RWPE1 (cell line): Measurements from ENCODE around the gene JMJD4.

Experiments
- CTCF ChIA-PET: fragments of 350-600 bp; sonication (Branson Sonifier 250); formaldehyde crosslinking; extraction: SDS; loops from one replicate; lab custom pipeline; 2021; lab: Yijun Ruan, JAX
- POLR2A ChIA-PET: fragments of 400-600 bp; formaldehyde crosslinking; extraction: SDS; loops from one replicate; lab custom pipeline; 2020; ENCODE audit warnings: antibody characterized with exemption; ENCODE audit not compliant: low non-redundant PET; lab: Yijun Ruan, JAX
- DNase-seq: peaks from one replicate; pipeline ENCODE4 v3.0.0; 2012; ENCODE audit warnings: low spot score
- H3K27ac ChIP-seq: fragments of 450-650 bp; 2 replicates; pipeline ENCODE4 v1.5.1; 2017
- CTCF ChIP-seq: fragments of 450-650 bp; conservative IDR thresholded peaks from 2 replicates; pipeline ENCODE4 v1.5.1; 2017; ENCODE audit warnings: low read depth, mild to moderate bottlenecking

Gene JMJD4

GRCh38 chr1:227734856-227735538 lies at the start of gene JMJD4, which contains the start of gene SNAP47:
JMJD4 (minus strand) TSS chr1:227735302; CDS start chr1:227735273, 29 bp downstream.
SNAP47 (plus strand) TSS chr1:227735435; CDS start chr1:227747737, 12,302 bp downstream.
- CTCF ChIA-PET = no interaction called here
- H3K27ac ChIP-seq = peak within 1 kb of the TSS; percentile 73
- TF ChIP-seq CTCF = no peak
- POLR2A ChIA-PET = no interaction called here
- DNase-seq = peak; percentile 97

DNA sequence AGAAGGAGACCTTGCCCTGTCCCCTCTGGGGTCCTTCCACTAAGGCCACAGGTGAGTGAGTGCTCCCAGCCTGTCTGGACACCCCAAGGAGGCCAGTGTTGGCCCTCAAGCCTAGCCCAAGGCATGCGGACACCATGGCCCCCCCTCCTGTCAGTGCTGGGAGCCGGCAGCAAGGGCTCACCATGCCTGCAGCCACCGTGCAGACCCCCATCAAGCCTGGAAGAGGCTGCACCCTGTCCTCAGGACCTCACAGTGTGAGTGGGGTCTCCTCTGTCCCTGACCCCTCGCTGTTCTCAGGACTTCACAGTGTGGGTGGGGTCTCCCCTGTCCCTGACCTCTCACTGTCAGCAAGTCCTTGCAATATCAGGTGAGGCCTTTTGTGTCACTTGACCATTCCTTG lies 47.1 kb upstream of the JMJD4 start:
- ChIA-PET POLR2A (no interaction called here), CTCF (no interaction called here)
- no peak for TF ChIP-seq CTCF
- H3K27ac ChIP-seq = no peak overlapping the region; the same call in 1 of the 2 replicates
- DNase-seq = no peak

- POLR2A ChIA-PET = no interaction called here
- no peak for DNase-seq
- CTCF ChIA-PET = no interaction called here
- peak overlapping the region; percentile 44; the same call in 1 of the 2 replicates for H3K27ac ChIP-seq
- no peak for TF ChIP-seq CTCF
These were observed 46.3 kb upstream of the JMJD4 start for GRCh38 chr1:227781314-227781930.

DNA sequence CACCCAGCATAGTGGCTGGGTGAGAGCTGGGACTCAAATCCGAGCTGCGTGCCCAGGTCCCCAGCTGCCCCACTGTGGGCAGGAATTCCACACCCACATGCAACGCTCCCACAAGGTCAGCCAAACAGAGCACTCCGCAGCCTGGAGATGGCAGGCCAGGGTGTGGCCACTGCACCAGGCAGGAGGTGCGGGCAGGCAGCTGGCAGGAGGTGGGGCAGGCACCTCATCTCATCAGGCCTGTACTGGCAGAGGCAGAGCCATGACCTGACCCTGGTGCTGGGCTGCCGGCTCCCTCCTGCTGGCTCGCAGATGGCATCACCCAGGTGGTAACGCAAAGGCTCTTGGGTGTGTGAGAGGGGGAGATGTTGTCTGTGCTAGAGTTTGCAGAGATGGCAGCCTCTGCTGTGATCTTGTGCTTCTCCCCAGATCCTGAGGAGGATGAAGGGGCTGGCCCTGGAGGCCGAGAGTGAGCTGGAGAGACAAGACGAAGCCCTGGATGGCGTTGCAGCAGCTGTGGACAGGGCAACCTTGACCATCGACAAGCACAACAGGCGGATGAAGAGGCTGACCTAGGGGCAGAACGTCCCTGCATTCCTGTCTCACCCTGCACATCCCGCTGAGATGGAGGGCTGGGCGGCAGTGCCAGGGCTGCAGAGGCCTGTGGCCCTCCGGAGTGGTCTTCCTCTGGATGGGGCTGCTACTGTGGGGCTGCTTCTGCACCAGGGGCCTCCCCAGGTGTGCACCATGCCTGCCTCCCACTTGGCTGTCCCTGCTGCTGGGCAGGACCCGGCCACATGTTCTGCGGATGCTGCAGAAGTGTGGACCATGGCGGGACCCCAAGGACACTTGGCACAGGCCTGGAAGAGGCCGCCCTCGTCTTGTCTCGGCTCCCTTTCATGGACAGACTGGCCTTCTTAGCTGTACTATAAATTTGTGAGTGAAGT lies 45.3 kb upstream of the JMJD4 start:
- ChIA-PET POLR2A (no interaction called here), CTCF (interaction anchor here (0.6 kb wide), 1 partner anchor 360 kb away, joined by 3 read pairs; no protein-coding TSS in a partner anchor)
- TF ChIP-seq CTCF = no peak
- H3K27ac ChIP-seq = peak overlapping the region; percentile 44
- no peak for DNase-seq

DNA sequence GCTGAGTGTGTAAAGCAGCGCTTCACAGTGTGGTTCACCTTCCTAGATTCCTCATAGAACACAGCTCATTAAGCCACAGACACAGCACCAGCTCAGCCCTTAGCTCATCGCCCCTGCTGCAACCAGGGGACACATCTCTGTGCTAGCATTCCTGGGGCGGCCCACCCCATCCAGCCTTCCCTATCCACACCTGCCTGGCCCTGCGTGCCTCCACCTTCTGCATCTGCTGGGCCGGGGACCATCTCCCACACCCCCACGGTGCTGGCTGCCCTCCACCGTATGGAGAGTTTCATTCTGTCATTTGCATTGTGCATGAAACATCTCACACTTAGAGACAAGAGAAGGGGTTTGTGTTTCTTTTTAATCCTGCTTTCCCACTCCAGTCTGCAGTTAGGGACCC lies 44.6 kb upstream of the JMJD4 start:
- DNase-seq = no peak
- ChIA-PET CTCF (no interaction called here), POLR2A (no interaction called here)
- peak overlapping the region; percentile 44 for H3K27ac ChIP-seq
- TF ChIP-seq CTCF = no peak

GRCh38 chr1:227779021-227779441 lies 43.9 kb upstream of the JMJD4 start:
- no peak for DNase-seq
- POLR2A ChIA-PET = no interaction called here
- CTCF ChIA-PET = interaction anchor here (0.9 to 1.4 kb wide), 2 partner anchors 17 to 27 kb away, joined by 3 to 5 read pairs; no protein-coding TSS in a partner anchor

More at GRCh38 chr1:227779021-227779441, 43.9 kb upstream of the JMJD4 start:
- no peak for TF ChIP-seq CTCF
- peak overlapping the region; percentile 44 for H3K27ac ChIP-seq
